AG09309 (cell line): ENCODE data around the gene DNTTIP2.

Source experiments
- DNase-seq: peaks from one replicate; pipeline ENCODE4 v3.0.0-alpha.2; 2010; ENCODE audit warnings: low read depth
- H3K4me3 ChIP-seq: 2 replicates; pipeline ENCODE4 v1.5.1; 2011; ENCODE audit warnings: mild to moderate bottlenecking, low read depth, low read length, moderate library complexity; ENCODE audit not compliant: control insufficient read depth
- CTCF ChIP-seq: IDR thresholded peaks from 2 replicates; pipeline ENCODE4 v1.5.1; 2011; ENCODE audit warnings: mild to moderate bottlenecking, low read depth, low read length, inconsistent platforms; ENCODE audit not compliant: insufficient read depth, control insufficient read depth; ENCODE audit errors: missing control alignments

The DNTTIP2 gene

GRCh38 chr1:93821423-93822144 is 57.4 kb downstream of the DNTTIP2 start:
- TF ChIP-seq CTCF: no peak
- DNase-seq: no peak
- H3K4me3 ChIP-seq: no peak overlapping the region

- H3K4me3 ChIP-seq: no peak overlapping the region
- DNase-seq: no peak
- no peak for TF ChIP-seq CTCF
Measured at GRCh38 chr1:93820554-93821422, 58.2 kb downstream of the DNTTIP2 start.

- DNase-seq: no peak
- H3K4me3 ChIP-seq: no peak overlapping the region
- no peak for TF ChIP-seq CTCF
Measured at GRCh38 chr1:93818570-93818959, 60.4 kb downstream of the DNTTIP2 start.

- no peak for TF ChIP-seq CTCF
- no peak for DNase-seq
- no peak overlapping the region for H3K4me3 ChIP-seq
Measured at GRCh38 chr1:93817819-93818569, 61.0 kb downstream of the DNTTIP2 start.

- TF ChIP-seq CTCF: no peak
- H3K4me3 ChIP-seq: no peak overlapping the region
- DNase-seq: peak; percentile 25
Measured at GRCh38 chr1:93816970-93817678, 61.9 kb downstream of the DNTTIP2 start.
